SIG-M5 treated with dmso at 0.1 percent for 504 hours (cell line): ENCODE measurements around the gene SLC4A11.
"Not testable (repeated sequence)": the region's sequence is repeated elsewhere in the genome, so short reads cannot be mapped to it uniquely, and the experiment has no call there.

Source experiments
- DNase-seq: peaks from one replicate; lab custom pipeline; 2025; ENCODE audit not compliant: unreplicated experiment; lab: John Stamatoyannopoulos, UW

The SLC4A11 gene

DNA sequence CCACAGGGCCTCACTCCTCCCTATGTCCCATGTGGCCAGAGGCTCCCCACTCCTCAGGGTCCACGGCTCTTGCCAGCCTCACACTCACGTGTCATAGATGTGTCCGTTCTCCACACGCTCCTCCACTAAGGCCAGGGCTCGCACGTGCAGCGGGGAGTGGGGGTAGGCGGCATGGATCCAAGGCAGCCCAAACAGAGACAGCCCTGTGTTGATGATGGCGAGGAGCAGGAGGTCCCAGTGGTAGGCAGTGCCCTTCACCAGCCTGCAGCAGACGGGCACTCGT is 10.3 kb downstream of the SLC4A11 start:
- no peak for DNase-seq

DNA sequence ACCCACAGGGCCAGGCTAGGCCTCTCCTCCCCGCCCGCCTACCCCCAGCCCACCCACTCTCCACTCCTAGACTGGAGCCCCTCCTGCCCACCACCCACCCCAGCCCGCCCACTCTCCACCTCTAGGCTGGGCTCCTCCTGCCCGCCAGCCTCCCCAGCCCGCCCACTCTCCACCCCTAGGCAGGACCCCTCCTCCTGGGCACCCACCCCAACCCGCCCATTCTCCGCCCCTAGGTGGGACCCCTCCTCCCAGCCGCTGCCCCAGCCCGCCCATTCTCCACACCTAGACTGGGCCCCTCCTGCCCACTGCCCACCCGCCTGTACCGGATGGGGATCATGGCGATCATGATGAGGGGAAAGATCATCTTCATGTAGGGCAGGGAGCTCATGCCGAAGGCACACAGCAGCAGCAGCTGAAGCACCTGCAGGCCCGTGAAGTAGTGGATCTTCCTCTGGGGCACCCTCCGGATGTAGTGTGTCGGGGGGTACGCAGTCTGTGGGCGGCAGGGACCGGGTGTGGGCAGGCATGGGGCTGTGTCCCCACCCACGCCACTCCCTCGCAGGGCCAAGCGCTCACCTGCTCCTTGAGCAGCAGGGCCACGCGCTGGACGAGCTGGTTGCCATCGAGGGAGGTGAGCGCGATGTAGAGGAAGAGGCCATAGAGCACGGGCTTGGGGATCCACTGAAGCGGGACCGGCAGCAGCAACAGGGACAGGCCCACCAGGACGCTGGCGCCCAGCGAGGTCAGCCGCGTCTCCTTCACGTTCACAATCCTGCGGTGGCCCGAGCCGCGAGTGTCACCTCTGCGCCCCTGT is 10.8 kb downstream of the SLC4A11 start:
- DNase-seq, result no peak

DNA sequence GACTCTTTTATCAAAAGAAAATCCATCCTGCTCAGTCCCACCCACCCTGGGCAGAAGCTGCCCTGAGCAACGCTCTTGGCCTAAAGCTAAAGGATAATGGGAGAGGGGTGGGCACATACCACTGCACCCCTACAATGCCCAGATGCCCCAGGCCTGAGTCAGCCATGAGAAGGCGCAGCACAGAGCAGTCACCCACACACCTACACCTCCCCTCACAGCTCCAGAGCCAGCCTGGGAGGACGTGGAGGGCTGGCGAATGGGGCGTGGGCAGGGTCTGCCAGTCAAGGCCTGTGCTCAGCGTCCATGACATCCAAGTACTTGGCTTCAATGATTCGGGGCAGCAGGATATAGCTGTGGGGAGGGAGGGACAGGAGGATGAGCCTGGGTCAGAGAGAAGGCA is 11.5 kb downstream of the SLC4A11 start:
- no peak for DNase-seq

DNA sequence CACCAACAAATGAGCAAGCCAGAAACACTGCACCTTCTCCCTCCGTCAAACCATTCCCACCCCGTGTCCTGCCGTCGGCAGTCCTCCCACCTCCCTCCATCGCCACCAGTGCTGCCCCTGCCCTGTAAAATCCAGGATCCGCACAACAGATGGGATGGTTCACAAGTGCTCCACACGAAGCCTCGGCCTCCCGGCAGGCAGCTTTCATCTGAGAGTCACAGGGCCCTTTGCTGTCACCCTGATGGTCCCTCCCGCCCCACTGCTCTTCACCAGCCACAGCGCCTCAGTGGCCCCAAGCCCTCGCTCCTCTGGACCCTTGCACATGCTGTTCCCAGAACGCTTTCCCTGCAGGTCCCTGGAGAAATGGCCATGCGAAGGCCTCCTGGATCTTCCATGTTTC is 12.1 kb downstream of the SLC4A11 start:
- DNase-seq, result no peak

GRCh38 chr20:3226093-3226492 is 12.9 kb downstream of the SLC4A11 start:
- no peak for DNase-seq

DNA sequence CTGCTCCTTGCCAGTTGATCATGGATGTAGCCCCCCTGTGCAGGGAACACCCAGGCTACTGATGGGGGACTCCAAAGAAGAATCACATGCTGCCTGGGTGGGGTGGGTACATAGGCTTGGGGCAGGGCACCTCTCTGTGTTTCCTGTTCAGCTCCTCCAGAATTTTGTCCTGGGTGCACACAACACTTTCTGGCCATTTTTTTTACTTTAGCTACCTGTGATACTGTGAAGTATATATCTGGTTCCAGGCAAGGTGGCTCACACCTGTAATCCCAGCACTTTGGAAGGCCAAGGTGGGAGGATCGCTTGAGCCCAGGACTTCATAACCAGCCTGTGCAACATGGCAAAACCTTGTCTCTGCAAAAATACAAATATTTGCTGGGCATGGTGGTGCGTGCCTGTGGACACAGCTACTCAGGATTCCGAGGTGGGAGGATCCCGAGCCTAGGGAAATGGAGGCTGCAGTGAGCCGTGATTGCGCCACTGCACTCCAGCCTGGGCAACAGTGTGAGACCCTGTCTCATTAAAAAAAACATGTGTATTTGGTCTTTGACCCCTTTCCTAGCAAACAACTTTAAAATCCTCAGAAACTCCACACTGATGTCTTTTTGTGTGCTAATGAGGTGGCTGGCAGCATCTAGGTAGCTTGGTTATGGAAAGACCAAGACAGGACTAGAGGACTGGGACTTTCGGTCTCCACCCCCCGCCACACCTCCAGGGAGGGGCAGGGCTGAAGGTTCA is 14.1 kb downstream of the SLC4A11 start:
- DNase-seq, result no peak

DNA sequence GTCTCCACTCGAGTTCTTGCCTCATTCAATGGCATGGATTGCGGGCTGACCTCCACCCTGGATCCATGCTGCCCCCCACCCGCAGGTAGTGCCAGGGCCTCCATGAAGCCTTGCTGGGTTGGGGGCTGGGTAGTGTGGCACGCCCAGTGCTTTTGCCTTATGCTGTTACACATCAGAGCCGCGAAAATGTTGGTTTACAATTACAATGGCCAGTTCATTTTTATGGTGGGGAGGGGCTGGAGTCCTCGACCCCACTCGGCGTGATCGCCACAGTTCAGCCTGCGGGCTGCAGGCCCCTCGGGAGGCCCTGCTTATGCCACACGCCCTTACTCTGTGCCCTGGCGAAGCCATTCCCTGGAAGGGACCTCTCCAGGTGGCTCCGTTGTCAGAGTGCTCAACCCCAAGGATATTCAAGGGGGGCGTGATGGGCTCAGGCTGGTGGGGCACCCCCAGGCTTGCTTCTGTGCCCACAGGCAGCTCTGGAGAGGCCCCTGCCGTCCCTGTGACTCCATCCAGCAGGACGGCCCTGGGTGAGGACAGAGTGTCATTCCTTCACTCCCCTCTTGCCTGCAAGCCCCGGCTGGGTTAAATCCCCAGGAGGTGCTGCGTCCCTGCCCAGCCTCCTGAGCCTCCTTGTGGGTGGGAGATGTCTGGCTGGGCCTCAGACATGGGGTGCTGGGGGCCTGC is 14.9 kb downstream of the SLC4A11 start:
- DNase-seq, result no peak

DNA sequence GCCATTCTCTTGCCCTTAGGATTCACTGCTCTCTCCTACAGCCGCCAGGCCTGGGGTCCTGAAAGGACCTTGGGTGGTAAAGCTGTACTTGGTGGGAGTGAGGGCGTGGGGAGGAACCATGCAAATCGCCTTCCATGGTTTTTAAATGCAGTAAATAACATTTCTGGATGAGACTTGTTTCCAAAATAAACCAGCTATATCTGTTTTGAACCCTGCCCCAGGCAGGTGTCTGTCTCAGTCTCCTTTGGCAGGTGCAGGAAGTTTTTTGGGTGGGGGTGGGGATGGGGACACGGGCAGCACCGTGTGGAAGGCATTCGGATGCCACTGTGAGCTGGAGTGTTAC is 15.4 kb downstream of the SLC4A11 start:
- DNase-seq, result no peak

DNA sequence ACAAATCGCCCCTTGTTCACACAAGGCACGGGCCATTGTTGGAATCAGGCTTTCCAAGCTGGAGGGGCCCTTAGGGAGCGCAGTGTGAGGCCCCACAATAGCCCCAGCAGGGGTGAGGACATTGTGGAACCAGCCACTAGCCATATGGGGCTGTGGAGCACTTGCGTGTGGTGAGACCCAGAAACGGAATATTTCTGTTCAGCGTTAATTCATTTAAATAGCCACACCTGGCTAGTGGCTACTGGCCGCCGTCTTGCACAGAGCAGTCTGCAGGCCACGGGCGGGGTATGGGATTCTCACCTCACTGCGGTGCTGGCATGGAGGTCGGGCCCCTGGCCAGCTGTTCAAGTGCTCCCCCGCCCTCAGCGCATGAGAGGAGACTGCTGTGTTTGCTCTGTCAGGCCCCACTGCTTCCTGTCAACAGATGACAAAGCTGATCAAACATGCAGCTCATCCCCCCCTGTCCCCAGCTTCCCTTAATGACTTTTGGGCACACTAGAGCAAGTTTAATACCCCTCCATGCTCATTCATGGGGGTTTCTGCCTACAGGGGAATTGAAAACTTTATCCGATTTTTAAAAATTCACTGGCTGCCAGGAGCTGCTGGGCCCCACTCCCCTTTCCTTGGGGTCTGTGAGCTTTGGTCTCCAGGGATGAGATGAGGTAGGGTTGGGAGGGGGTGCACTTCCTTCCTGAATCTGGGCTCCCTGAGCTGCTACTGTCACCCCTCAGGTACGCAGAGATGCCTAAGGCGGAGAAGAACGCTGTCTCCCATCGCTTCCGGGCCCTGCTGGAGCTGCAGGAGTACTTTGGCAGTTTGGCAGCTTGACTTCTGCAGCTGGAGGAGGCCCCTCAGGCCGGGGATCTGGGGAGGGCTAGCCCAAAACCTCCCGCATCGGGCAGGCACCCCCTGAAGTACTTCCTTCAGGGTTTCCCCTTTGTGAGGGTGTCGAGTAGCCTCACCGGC is 16.1 kb downstream of the SLC4A11 start:
- DNase-seq, result no peak

DNA sequence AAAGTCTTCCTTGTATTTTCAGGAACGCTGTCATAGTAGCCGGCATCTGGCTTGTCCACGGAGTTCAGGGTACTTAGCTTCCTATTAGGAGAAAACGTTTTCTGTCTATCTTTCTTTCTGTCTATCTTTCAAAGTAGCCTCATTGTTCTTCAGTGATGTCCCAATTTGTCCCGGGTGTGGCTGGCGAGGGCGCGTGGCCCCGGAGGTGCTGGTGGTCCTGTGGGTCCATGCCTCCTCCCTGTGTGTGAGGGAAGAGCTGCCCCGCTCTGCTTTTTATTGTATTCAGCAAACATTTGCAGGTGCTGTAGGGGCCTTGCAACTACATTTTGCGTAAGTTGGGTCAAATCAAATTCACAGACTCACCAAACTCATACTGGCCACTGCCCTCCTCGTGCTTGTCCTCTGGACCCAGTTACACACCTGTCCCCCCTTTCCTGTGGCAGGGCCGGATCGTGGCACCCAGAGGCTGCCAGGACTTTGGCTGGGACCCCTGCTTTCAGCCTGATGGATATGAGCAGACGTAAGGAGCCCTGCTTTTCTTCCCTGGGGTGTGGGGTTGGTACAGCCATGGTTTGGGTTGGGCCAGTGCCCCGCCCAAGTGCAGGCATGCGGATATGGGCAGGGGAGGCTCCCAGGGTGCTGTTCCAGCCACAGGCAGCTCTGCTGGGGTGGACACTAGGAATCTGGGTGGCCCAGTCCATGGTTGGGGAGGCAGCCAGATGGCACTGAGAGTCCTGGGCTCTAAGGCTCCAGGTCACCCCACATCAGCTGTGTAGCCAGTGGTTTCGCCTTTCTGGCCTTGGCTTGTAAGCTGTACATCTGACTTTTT is 17.4 kb downstream of the SLC4A11 start:
- DNase-seq, result no peak

DNA sequence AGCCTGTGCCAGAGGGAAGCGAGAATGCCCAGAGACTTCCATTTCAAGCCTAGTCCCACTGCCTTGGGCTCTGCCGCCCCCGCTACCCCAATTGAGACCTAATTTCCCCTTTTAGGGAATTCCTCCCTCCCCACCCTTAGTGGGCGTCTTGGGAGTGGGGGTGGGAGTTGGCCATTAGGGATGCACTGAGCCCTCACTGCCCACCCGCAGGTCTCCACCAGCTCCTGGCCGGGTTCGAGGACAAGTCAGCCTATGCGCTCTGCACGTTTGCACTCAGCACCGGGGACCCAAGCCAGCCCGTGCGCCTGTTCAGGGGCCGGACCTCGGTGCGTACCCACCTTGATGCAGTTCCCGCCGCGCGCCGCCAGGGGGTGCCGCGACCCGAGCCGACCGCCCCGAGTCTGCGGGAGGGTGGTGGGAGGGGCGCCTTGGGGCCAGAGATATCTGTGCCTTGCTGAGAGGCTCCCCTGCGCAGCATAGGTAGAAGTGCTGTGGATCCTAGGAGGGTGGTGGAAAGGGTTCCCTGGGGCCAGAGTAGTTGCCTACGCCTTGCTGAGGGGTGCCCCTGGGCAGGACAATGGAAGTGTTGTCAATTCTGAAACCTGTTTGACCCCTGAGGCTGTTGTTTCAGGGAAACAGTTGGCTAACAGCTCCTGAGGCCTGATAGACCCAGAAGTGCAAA is 20.5 kb downstream of the SLC4A11 start:
- no peak for DNase-seq

DNA sequence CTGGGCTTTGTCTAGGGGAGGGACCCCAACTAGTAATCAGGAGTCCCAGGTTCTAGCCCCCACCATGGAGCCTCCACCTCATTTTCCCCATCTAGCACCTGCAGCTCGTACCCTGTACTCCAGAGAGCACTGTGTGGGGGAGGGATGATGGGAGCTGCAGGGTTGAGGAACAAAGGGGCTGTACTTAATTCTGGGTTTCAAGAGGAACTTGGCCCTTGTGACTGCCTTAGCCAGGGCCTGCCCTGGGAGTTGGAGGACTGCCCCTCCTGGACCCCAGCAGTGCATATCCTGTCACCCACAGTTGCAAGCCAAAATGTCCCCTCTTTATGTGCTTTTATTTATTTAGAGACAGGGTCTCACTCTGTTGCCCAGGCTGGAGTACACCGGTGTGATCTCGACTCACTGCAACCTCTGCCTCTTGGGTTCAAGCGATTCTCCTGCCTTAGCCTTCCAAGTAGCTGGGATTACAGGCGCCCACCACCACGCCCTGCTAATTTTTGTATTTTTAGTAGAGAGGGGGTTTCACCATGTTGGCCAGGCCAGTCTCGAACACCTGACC is 23.6 kb downstream of the SLC4A11 start:
- DNase-seq, result not testable (repeated sequence)

DNA sequence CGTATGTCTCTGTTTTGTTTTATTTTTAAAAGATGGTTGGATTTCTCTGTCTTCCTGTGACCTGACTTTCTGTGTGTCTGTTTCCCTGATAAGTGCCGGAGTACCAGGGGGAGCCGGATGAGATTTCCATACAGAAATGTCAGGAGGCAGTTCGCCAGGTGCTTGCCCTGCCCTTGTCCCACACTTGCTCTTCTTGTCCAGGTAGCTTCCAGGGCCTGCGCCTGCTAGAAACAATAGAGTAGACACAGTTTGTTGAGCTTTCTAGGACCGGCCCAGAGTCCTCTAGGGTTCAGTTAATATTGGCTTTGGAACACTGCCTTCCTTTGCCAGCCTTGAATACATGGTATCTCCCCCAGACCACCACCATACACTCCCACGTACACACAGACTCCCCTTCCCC is 25.8 kb downstream of the SLC4A11 start:
- no peak for DNase-seq

GRCh38 chr20:3210346-3210745 is 28.6 kb downstream of the SLC4A11 start:
- no peak for DNase-seq

GRCh38 chr20:3209946-3210317 is 29.1 kb downstream of the SLC4A11 start:
- DNase-seq, result no peak

DNA sequence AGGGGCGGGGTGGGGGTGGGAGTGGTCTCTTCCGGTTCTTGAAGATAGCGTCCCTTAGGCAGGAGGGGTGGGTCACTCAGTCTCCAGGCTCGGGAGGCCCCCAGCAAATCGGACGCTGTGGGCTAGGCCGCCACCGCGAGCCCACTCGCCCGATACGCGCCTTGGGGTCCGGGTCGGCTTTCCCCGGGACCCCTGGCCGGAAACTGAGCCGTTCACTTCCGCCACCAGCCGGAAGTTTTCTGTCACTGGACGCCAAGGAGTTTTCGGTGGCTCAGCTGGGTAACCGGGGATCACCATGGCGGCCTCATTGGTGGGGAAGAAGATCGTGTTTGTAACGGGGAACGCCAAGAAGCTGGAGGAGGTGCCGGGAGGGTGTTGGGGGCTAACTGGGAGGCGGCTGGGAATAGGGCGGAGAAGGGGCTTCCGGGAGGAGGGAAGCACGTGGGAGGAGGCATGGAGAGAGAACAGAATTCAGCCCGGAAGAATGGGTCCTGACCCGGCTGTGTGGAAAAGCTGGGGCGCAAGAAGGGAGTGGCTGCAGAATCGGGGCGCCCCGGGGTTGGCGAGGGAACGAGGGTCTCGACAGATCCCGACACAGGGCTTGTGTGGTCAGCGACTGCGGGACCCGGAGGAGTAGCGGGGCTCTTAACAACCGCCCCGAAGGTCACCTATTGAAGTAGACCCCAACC is 29.6 kb downstream of the SLC4A11 start, which contains the start of gene ITPA:
Gene ITPA, plus strand, starts transcription at position 242 of the 689 bp plus-strand sequence. Its CDS starts 54 bp downstream, at position 296.
- peak; percentile 58 for DNase-seq

GRCh38 chr20:3208786-3209256 is 30.2 kb downstream of the SLC4A11 start:
- peak; percentile 34 for DNase-seq

DNA sequence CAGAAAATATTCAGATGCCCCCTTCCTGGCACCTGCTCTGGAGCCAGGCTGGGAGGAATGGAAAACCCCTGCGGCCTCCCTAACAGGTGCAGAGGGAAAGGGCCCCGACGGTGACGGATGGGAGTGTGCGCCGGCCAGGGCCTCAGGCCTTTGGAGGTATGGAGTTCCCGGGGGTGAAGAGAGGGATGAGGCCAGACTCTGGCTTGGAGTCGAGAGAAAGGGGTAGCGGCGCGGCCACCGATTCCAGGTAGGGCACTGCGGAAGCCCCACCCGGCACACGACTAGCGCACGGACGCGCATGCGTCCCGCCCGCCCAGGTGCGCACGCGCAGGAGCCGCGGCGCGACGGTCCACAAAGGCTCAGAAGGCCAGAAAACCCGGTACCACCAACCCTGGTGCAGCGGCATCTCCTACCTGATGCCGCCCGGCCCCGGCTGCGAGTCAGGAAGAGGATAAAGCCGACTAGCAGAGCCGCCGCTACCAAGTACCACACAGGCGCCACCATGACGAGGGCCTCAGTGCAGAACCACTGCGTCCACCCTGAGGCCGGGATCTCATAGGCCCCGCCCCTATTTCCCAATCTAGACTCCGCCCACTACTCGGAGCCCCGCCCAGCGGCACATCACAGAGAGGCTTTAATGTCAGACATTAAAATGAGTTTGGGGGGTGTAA is 34.7 kb downstream of the SLC4A11 start, which contains the start of gene DDRGK1:
Gene DDRGK1, minus strand, starts transcription at position 559 of the 671 bp plus-strand sequence. Its CDS starts 55 bp downstream, at position 504.
- peak; percentile 79 for DNase-seq
